H1 (cell line): Measurements from ENCODE around the gene SEZ6L. TPM values are rescaled to one million over a fixed set of nuclear protein-coding genes. Genes with fewer than 3 reads are reported as not detected.

Source experiments
- CTCF ChIA-PET: fragments of 300-600 bp; sonication (Branson Sonifier 250); formaldehyde crosslinking; loops from one replicate; lab custom pipeline; 2021; ENCODE audit not compliant: partially characterized antibody; lab: Charles Lee
- POLR2A ChIA-PET: fragments of 300-600 bp; sonication (Branson Sonifier 250); formaldehyde crosslinking; loops from one replicate; lab custom pipeline; 2021; ENCODE audit warnings: inconsistent platforms; ENCODE audit not compliant: partially characterized antibody; lab: Charles Lee
- DNase-seq, 2 experiments: peaks; one replicate each; pipeline versions ENCODE4 v3.0.0 to v3.0.0-alpha.2; 2010 to 2022; ENCODE audit warnings: low spot score in 2 of 2, low read depth in 1 of 2, mixed read lengths in 1 of 2
- FAIRE-seq: peaks from 2 replicates; lab custom pipeline; 2011; peaks lifted over from hg19 to GRCh38; lab: Jason Lieb, UNC
- H2AFZ ChIP-seq: 2 replicates; pipeline ENCODE4 v1.8.1; 2012; ENCODE audit warnings: low read length, inconsistent platforms
- H2AK5ac ChIP-seq: 2 replicates; pipeline ENCODE4 v1.6.1; 2013; ENCODE audit warnings: low read depth, low read length
- H2BK120ac ChIP-seq: replicated peaks from 2 replicates; pipeline ENCODE3; 2013; ENCODE audit warnings: low read depth, low read length, inconsistent platforms
- H2BK12ac ChIP-seq: 2 replicates; pipeline ENCODE4 v1.6.1; 2013; ENCODE audit warnings: low read depth, low read length
- H2BK15ac ChIP-seq: 2 replicates; pipeline ENCODE4 v1.6.1; 2013; ENCODE audit warnings: low read length
- H2BK20ac ChIP-seq: 2 replicates; pipeline ENCODE4 v1.6.1; 2013; ENCODE audit warnings: low read length
- H2BK5ac ChIP-seq: 2 replicates; pipeline ENCODE4 v1.6.1; 2013; ENCODE audit warnings: low read depth, low read length
- H3K14ac ChIP-seq: 2 replicates; pipeline ENCODE4 v1.6.1; 2013; ENCODE audit warnings: inconsistent platforms; ENCODE audit not compliant: insufficient read length
- H3K18ac ChIP-seq: 2 replicates; pipeline ENCODE4 v1.6.1; 2013; ENCODE audit warnings: low read length; ENCODE audit errors: extremely low read depth
- H3K23ac ChIP-seq: 2 replicates; pipeline ENCODE4 v1.6.1; 2013; ENCODE audit warnings: inconsistent platforms; ENCODE audit not compliant: insufficient read length
- H3K23me2 ChIP-seq: 2 replicates; pipeline ENCODE4 v1.6.1; 2013; ENCODE audit warnings: low read depth, low read length
- H3K27ac ChIP-seq: 2 replicates; pipeline ENCODE4 v1.6.1; 2011; ENCODE audit warnings: low read depth, low read length, inconsistent platforms
- H3K27me3 ChIP-seq, 4 experiments: replicated peaks in 1 of 4; 1 replicate in 1 of 4; 2 replicates in 3 of 4; pipeline versions ENCODE4 v1.6.1 to v1.8.1; 2011 to 2013; ENCODE audit warnings: low read length in 3 of 4, mild to moderate bottlenecking in 3 of 4, inconsistent platforms in 2 of 4, mixed read lengths in 2 of 4, moderate library complexity in 1 of 4; ENCODE audit not compliant: control insufficient read depth in 3 of 4, insufficient read depth in 3 of 4; ENCODE audit errors: extremely low read depth in 1 of 4
- H3K36me3 ChIP-seq, 4 experiments: 2 replicates each; pipeline versions ENCODE4 v1.6.1 to v1.8.1; 2011 to 2013; ENCODE audit warnings: mild to moderate bottlenecking in 4 of 4, low read length in 3 of 4, moderate library complexity in 2 of 4, control low read depth in 1 of 4, inconsistent platforms in 1 of 4; ENCODE audit not compliant: insufficient read depth in 4 of 4, control insufficient read depth in 2 of 4
- H3K4ac ChIP-seq: replicated peaks from 2 replicates; pipeline ENCODE3; 2013; ENCODE audit warnings: low read length, low read depth, mixed read lengths, inconsistent platforms; ENCODE audit not compliant: insufficient read length
- H3K4me1 ChIP-seq, 4 experiments: replicated peaks in 1 of 4; 1 replicate in 1 of 4; 2 replicates in 3 of 4; pipeline versions ENCODE4 v1.6.1 to v1.8.1; 2011 to 2013; ENCODE audit warnings: low read length in 3 of 4, inconsistent platforms in 2 of 4, mixed read lengths in 1 of 4; ENCODE audit not compliant: insufficient read depth in 4 of 4, control insufficient read depth in 3 of 4
- H3K4me2 ChIP-seq, 2 experiments: 2 replicates each; pipeline versions ENCODE4 v1.6.1 to v1.8.1; 2011 to 2013; ENCODE audit warnings: low read depth in 2 of 2, low read length in 2 of 2, control low read depth in 1 of 2, inconsistent platforms in 1 of 2, mild to moderate bottlenecking in 1 of 2; ENCODE audit not compliant: insufficient read depth in 1 of 2
- H3K4me3 ChIP-seq, 4 experiments: fragments of 200-600, 300-600 bp in 1 of 4; sonication (generic), shearing (Covaris generic), sonication (Bioruptor Twin) in 1 of 4; 2 replicates each; pipeline versions ENCODE4 v1.5.1 to v1.8.1; 2011 to 2016; ENCODE audit warnings: low read length in 4 of 4, low read depth in 3 of 4, control low read depth in 2 of 4, inconsistent platforms in 2 of 4, mild to moderate bottlenecking in 2 of 4, mixed read lengths in 1 of 4, moderate library complexity in 1 of 4; ENCODE audit not compliant: insufficient read depth in 2 of 4; ENCODE audit errors: extremely low read depth in 1 of 4
- H3K56ac ChIP-seq: replicated peaks from 2 replicates; pipeline ENCODE3; 2013; ENCODE audit warnings: low read depth, mild to moderate bottlenecking, mixed read lengths, low read length, inconsistent platforms; ENCODE audit not compliant: insufficient read length
- H3K79me1 ChIP-seq: 2 replicates; pipeline ENCODE4 v1.6.1; 2013; ENCODE audit warnings: low read depth, low read length, control low read depth
- H3K79me2 ChIP-seq, 2 experiments: 2 replicates each; pipeline versions ENCODE4 v1.6.1 to v1.8.1; 2012 to 2013; ENCODE audit warnings: low read length in 2 of 2, mild to moderate bottlenecking in 2 of 2, inconsistent platforms in 1 of 2; ENCODE audit not compliant: insufficient read depth in 2 of 2, control insufficient read depth in 1 of 2
- H3K9ac ChIP-seq, 4 experiments: replicated peaks in 1 of 4; 1 replicate in 1 of 4; 2 replicates in 3 of 4; pipeline versions ENCODE4 v1.6.1 to v1.8.1; 2011 to 2013; ENCODE audit warnings: low read depth in 3 of 4, low read length in 3 of 4, control low read depth in 2 of 4, mild to moderate bottlenecking in 2 of 4, moderate library complexity in 2 of 4, inconsistent platforms in 1 of 4; ENCODE audit errors: extremely low read depth in 1 of 4
- H3K9me3 ChIP-seq, 2 experiments: 2 replicates each; pipeline versions ENCODE4 v1.6.1 to v1.8.1; 2012 to 2013; ENCODE audit warnings: mild to moderate bottlenecking in 2 of 2, moderate library complexity in 2 of 2, control low read depth in 1 of 2, inconsistent platforms in 1 of 2, low read depth in 1 of 2, low read length in 1 of 2, mixed read lengths in 1 of 2; ENCODE audit not compliant: insufficient read depth in 2 of 2
- H4K20me1 ChIP-seq, 2 experiments: replicated peaks in 1 of 2; 2 replicates each; pipeline versions ENCODE3 to v1.8.1; 2011 to 2013; ENCODE audit warnings: inconsistent platforms in 2 of 2, low read length in 2 of 2, mild to moderate bottlenecking in 1 of 2; ENCODE audit not compliant: insufficient read depth in 2 of 2, control insufficient read depth in 1 of 2
- H4K5ac ChIP-seq: 2 replicates; pipeline ENCODE4 v1.6.1; 2013; ENCODE audit warnings: low read length, low read depth, mixed read lengths, inconsistent platforms; ENCODE audit not compliant: insufficient read length
- H4K8ac ChIP-seq: 2 replicates; pipeline ENCODE4 v1.8.0; 2013; ENCODE audit warnings: mild to moderate bottlenecking, moderate library complexity, low read length, inconsistent platforms; ENCODE audit not compliant: insufficient read depth; ENCODE audit errors: extremely low read depth
- H4K91ac ChIP-seq: replicated peaks from 2 replicates; pipeline ENCODE3; 2013; ENCODE audit warnings: low read length, mixed read lengths, inconsistent platforms; ENCODE audit not compliant: insufficient read length
- ASH2L ChIP-seq: fragments of 200-600, 300-600 bp; sonication (generic); IDR thresholded peaks from one replicate; pipeline ENCODE4 v1.7.1; 2017; ENCODE audit warnings: low read length
- BACH1 ChIP-seq: IDR thresholded peaks from 2 replicates; pipeline ENCODE4 v1.6.1; 2012; ENCODE audit warnings: low read length, improper control_type of control experiment
- CHD2 ChIP-seq: IDR thresholded peaks from 2 replicates; pipeline ENCODE4 v1.6.1; 2012; ENCODE audit warnings: low read length, improper control_type of control experiment
- JUN ChIP-seq: IDR thresholded peaks from 2 replicates; pipeline ENCODE4 v1.6.1; 2011; ENCODE audit warnings: low read depth, mild to moderate bottlenecking, improper control_type of control experiment, low read length
- JUND ChIP-seq: IDR thresholded peaks from 2 replicates; pipeline ENCODE4 v1.6.1; 2011; ENCODE audit warnings: mild to moderate bottlenecking, improper control_type of control experiment, low read length
- MAX ChIP-seq: IDR thresholded peaks from 2 replicates; pipeline ENCODE4 v1.6.1; 2012; ENCODE audit warnings: inconsistent platforms
- NRF1 ChIP-seq: IDR thresholded peaks from 2 replicates; pipeline ENCODE4 v1.6.1; 2011; ENCODE audit warnings: mild to moderate bottlenecking, low read depth, low read length, improper control_type of control experiment
- PHF8 ChIP-seq: fragments of 200-600 bp; sonication (generic); conservative IDR thresholded peaks from 2 replicates; pipeline ENCODE4 v1.7.1; 2012; ENCODE audit warnings: low read depth, mild to moderate bottlenecking, inconsistent platforms, low read length, moderate library complexity
- RXRA ChIP-seq: IDR thresholded peaks from 2 replicates; pipeline ENCODE4 v1.6.1; 2011; ENCODE audit warnings: low read depth, mild to moderate bottlenecking, low read length, moderate library complexity; ENCODE audit not compliant: insufficient read depth
- SP1 ChIP-seq: IDR thresholded peaks from 2 replicates; pipeline ENCODE4 v1.6.1; 2011; ENCODE audit warnings: low read depth, low read length
- SRF ChIP-seq: IDR thresholded peaks from 2 replicates; pipeline ENCODE4 v1.6.1; 2011; ENCODE audit warnings: mild to moderate bottlenecking, low read depth, low read length, moderate library complexity
- SUZ12 ChIP-seq: fragments of 200-600 bp; sonication (generic); IDR thresholded peaks from 2 replicates; pipeline ENCODE4 v1.6.1; 2012; ENCODE audit warnings: mild to moderate bottlenecking, inconsistent platforms, low read length, moderate library complexity, mixed read lengths
- TAF1 ChIP-seq: IDR thresholded peaks from 2 replicates; pipeline ENCODE4 v1.6.1; 2011; ENCODE audit warnings: mild to moderate bottlenecking, low read depth, low read length
- YY1 ChIP-seq: IDR thresholded peaks from 2 replicates; pipeline ENCODE4 v1.6.1; 2011; ENCODE audit warnings: low read depth, mild to moderate bottlenecking, low read length
- WGBS, 2 experiments: shearing (Covaris generic) in 1 of 2; methylation state at CpG; one replicate each; pipeline versions ENCODE4 v1.1.6 to v1.1.7; 2013 to 2015; ENCODE audit warnings: low lambda C conversion rate in 2 of 2, mixed read lengths in 2 of 2, inconsistent platforms in 1 of 2, low coverage in 1 of 2, missing lambda C conversion rate in 1 of 2; ENCODE audit not compliant: insufficient replicate concordance in 2 of 2, insufficient coverage in 1 of 2, insufficient read length in 1 of 2; ENCODE audit errors: extremely low coverage in 1 of 2, missing lambda C conversion rate in 1 of 2; 5-methylcytosine and 5-hydroxymethylcytosine counted together
- polyA plus RNA-seq, 7 experiments: library from polyadenylated mRNA; depleted of rRNA in 3 of 7; stranded (reverse) in 5 of 7; unstranded in 2 of 7; fragments of >200 nt in 5 of 7; fragments of 200-250 nt in 2 of 7; gene quantifications; 1 replicate in 5 of 7; 2 replicates in 1 of 7; 4 replicates in 1 of 7; pipeline versions ENCODE4 v1.2.1 to v1.2.3, GENCODE V29; 2011 to 2013; ENCODE audit warnings: missing spikeins in 2 of 7, mixed read lengths in 2 of 7
- total RNA-seq: library from RNA; stranded (reverse); fragmentation: NEBNext Ultra II Directional; extraction: Animal tissue kit (Norgen Biotek cat#: 25700); gene quantifications from 2 replicates; pipeline ENCODE4 v1.2.1, GENCODE V29; 2021

Gene SEZ6L
- total and polyA plus RNA-seq, 2 of the 8 experiments (the other 6 are each of a cell fraction or from before 2014, with no cell fraction given) = 0.06 to 0.33 TPM

- Histone ChIP-seq H3K23ac (no peak overlapping the region), H2BK15ac (no peak overlapping the region), H3K27ac (no peak overlapping the region), H4K8ac (no peak overlapping the region), H3K4me1 (no peaks in the 10 kb centered on the region; a peak in 1 of 7 replicates), H2BK5ac (no peak overlapping the region), H3K9me3 (no peaks in the 10 kb centered on the region), H2AFZ (no peak overlapping the region), H4K20me1 (no peaks in the 10 kb centered on the region), H2AK5ac (no peak overlapping the region), H3K14ac (no peak overlapping the region), H3K36me3 (no peaks in the 10 kb centered on the region), H3K4ac (no peak overlapping the region), H3K23me2 (no peaks in the 10 kb centered on the region; the same call in 1 of the 2 replicates), H3K27me3 (no peaks in the 10 kb centered on the region), H3K79me2 (no peaks in the 10 kb centered on the region), H3K4me2 (no peak overlapping the region), H3K18ac (no peak overlapping the region), H3K9ac (no peak overlapping the region), H4K91ac (no peak overlapping the region), H2BK20ac (no peak overlapping the region), H3K56ac (no peak overlapping the region), H2BK120ac (no peak overlapping the region), H2BK12ac (no peak overlapping the region), H4K5ac (no peak overlapping the region), H3K4me3 (no peak overlapping the region), H3K79me1 (no peaks in the 10 kb centered on the region)
- DNase-seq (no peak), FAIRE-seq (no peak)
- CTCF ChIA-PET = interaction anchor here (1.5 kb wide), 1 partner anchor 84 kb away, joined by 3 read pairs; no protein-coding TSS in a partner anchor
- 88% methylated on average over 10 of the region's 10 CpGs; no CpG with 5 or more reads in 1 of the 2 experiments for WGBS, 2 experiments
- POLR2A ChIA-PET = no interaction called here
- TF ChIP-seq JUND (no peak), BACH1 (no peak), CHD2 (no peak), SRF (no peak), JUN (no peak), SP1 (no peak), SUZ12 (no peak), MAX (no peak), NRF1 (no peak), PHF8 (no peak), RXRA (no peak), YY1 (no peak), ASH2L (no peak), TAF1 (no peak)
Measured at GRCh38 chr22:26286091-26286820, 117.0 kb downstream of the SEZ6L start.
